Fibroblast of mammary gland (primary cell): ENCODE measurements around the gene CA5B.
A peak's percentile ranks its signal among the peaks of the same experiment; 100 is the strongest.
"Not testable (repeated sequence)": the region's sequence is repeated elsewhere in the genome, so short reads cannot be mapped to it uniquely, and the experiment has no call there.

Experiments used
- DNase-seq: peaks from one replicate; pipeline ENCODE4 v3.0.0-alpha.2; 2010; ENCODE audit warnings: low read depth
- H3K4me3 ChIP-seq: 2 replicates; pipeline ENCODE4 v1.5.1; 2011; ENCODE audit warnings: low read depth, mild to moderate bottlenecking, low read length, moderate library complexity; ENCODE audit not compliant: control insufficient read depth
- TF ChIP-seq, protein P1 (sequence below): conservative IDR thresholded peaks from 2 replicates; pipeline ENCODE4 v1.5.1; 2011; ENCODE audit warnings: low read depth, low read length, inconsistent platforms; ENCODE audit not compliant: control insufficient read depth, insufficient read depth

Gene CA5B

DNA sequence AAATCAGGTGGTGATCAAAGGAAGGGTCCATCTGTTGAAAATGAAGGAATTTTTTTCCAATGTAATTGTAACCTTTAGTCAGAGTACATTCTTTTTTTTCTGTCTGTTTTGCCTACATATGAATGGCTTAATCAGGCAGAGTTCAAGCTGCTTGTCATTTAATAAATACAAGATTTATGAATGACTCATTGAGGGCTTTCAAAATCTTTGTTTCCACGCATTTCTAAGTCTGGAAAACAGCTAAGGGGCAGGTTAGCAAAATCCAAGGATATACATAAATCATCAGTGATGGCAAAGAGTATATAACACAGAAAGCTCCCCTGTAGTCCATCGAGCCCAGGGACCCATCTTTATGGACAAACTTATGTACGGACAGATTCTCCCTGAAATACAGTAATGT is 1.8 kb downstream of the CA5B start:
- no peak overlapping the region for H3K4me3 ChIP-seq
- peak; percentile 41 for DNase-seq

DNA sequence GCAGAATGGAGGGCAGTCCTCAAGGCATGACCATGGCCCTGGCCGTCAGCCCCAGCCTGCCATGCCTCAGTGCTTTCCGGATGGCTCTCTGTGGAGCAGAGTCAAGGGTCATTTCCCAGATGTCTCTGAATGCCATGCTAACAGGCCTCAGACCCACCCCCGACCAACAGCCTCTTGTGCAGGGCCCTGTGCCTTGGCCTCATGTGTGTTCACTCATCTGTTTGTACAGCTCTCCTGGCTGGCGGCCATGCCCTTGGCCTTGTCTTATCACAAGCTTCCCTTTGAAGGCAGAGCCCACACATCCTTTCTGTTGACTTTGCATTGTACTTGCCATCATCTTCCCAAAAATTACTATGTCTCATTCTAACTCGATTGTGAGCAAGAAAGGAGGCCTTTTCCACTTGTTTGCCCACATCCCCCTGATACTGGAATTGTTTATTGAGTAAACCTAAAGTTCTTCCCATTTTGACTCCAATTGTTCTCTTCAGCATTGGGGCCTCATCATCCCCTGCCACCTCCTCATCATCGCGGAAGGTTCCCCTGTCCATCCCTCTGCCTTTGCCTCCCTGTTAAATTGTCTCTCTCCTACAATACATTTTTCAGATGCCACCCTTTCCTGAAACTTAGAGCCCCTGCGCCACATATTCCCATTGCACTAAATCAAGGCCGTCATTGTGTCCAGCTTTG is 6.3 kb downstream of the CA5B start:
- TF ChIP-seq, protein P1, sequence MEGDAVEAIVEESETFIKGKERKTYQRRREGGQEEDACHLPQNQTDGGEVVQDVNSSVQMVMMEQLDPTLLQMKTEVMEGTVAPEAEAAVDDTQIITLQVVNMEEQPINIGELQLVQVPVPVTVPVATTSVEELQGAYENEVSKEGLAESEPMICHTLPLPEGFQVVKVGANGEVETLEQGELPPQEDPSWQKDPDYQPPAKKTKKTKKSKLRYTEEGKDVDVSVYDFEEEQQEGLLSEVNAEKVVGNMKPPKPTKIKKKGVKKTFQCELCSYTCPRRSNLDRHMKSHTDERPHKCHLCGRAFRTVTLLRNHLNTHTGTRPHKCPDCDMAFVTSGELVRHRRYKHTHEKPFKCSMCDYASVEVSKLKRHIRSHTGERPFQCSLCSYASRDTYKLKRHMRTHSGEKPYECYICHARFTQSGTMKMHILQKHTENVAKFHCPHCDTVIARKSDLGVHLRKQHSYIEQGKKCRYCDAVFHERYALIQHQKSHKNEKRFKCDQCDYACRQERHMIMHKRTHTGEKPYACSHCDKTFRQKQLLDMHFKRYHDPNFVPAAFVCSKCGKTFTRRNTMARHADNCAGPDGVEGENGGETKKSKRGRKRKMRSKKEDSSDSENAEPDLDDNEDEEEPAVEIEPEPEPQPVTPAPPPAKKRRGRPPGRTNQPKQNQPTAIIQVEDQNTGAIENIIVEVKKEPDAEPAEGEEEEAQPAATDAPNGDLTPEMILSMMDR = no peak
- H3K4me3 ChIP-seq = no peak overlapping the region
- DNase-seq = no peak

More for the DNA sequence above, 1.8 kb downstream of the CA5B start:
- TF ChIP-seq, protein P1 = no peak

DNA sequence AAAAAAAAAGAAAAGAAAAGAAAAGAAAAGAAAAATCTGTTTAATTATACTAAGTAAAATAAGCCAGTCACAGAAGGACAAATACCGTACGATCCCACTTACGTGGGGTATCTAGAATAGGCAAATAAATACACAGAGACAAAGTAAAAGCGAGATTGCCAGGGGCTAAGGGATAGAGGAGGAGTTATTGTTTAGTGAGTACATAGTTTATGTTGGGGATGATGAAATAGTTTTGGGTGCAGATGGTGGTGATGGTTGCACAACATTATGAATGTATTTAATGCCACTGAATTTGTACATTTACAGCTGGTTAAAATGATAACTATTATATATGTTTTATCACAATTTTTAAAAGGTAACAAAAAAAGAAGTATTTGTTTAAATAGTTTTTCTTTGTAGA is 7.1 kb downstream of the CA5B start:
- H3K4me3 ChIP-seq = no peak overlapping the region
- TF ChIP-seq, protein P1 = no peak
- DNase-seq = peak; percentile 52

DNA sequence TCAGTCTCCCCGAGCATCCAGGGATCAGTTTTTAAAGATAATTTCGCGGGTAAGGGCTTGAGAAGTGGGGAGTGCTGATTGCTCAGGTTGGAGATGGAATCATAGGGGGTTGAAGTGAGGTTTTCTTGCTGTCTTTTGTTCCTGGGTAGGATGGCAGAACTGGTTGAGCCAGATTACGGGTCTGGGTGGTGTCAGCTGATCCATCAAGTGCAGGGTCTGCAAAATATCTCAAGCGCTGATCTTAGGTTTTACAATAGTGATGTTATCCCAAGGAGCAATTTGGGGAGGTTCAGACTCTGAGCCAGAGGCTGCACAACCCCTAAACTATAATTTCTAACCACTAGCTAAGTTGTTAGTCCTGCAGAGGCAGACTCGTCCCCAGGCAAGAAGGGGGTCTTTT is 8.6 kb downstream of the CA5B start:
- not testable (repeated sequence) for DNase-seq

DNA sequence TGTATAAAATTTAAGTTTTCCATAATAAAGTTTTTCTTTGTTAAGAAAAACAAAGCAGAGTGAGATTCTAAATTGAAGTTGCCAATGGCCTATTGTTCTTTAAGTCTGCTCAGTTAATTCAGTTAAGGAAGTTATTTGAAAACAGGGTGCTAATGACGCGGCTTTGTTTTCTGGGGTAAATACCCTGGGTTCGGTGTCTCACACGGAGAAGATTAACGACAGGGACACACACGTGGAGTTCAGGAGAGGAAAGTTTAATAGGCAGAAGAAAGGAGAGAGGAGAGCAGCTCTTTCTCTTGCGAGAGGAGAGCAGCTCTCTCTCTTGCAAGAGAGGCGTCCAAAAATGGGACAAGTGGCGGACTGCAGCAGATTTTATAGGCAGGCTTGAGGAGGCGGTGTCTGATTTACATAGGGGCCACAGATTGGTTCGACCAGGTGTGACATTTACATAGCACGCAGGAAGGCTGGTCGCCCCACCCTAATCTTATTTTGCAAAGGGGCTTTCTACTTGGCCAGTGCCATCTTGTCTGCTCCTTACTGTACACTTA is 9.6 kb downstream of the CA5B start:
- no peak overlapping the region for H3K4me3 ChIP-seq
- TF ChIP-seq, protein P1 = no peak
- no peak for DNase-seq

More for the DNA sequence above, 8.6 kb downstream of the CA5B start:
- H3K4me3 ChIP-seq = not testable (repeated sequence)

DNA sequence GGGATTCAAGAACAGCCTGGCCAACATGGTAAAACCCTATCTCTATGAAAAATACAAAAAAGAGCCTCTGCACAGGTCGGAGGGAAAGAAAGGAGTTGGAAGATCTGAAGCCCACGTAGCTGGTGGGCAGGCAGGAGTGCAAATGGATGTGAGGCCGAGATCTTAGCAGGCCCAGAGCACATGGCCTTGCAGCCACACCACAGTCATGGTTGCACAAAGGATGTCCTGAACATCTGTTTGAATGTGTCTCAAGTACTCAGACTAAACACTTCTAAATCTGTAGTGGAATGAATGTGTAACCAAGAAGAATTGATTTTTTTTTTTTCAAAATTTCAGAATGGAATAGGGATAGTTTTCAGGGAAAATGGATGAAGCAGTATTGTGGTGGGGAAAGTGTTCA is 10.8 kb downstream of the CA5B start:
- no peak overlapping the region for H3K4me3 ChIP-seq
- TF ChIP-seq, protein P1 = no peak
- DNase-seq = no peak

DNA sequence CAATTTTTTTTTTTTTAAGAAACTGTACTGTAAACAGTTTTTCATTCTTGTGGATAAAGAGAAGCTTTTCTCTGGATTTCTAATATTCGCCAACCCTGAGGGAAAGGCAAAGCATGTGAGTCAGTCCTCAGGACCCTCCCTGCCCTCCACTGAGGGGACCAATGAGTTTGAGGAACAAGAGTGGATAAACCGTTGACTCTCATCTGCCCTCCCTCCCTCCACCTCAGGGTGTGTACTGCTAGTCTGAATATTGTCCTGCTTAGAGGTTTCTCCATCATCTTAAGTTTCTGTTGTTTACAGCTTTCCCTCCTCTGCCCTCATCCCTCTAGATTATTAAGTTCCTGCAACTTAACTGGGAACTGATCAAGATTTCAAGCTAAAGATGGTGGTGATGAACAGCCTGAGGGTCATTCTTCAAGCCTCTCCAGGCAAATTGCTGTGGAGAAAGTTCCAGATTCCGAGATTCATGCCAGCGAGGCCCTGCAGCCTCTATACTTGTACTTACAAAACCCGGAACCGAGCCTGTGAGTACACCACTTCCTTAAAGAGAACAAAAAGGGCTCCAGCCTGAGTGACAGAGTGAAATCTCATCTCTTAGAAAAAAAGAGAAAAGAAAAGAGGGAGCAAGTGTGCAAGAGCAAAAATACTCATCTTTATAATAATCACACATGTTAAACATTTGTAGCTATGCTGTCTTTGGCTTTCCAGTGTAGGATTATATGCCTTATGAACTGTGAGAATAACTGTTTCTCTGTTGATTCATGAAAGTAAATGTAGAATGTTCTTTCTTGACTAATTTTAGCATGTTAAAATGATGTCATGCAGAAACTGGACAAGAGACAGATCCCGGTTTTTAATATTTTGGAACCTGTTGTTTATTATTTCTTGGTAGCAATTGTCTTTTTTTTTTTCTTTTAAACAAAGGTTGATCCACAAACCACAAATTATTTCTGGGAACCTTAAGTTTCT is 11.9 kb downstream of the CA5B start:
- H3K4me3 ChIP-seq = no peak overlapping the region
- peak; percentile 23 for DNase-seq
- TF ChIP-seq, protein P1 = no peak
